IPS DF 4.7 (cell line): ENCODE measurements around the gene MYADM.
"Not testable (repeated sequence)": the region's sequence is repeated elsewhere in the genome, so short reads cannot be mapped to it uniquely, and the experiment has no call there.

Source experiments
- DNase-seq: peaks from one replicate; pipeline ENCODE4 v3.0.0-alpha.2; 2013; ENCODE audit warnings: low spot score; ENCODE audit errors: extremely low read depth

MYADM gene

GRCh38 chr19:53868091-53868891 lies 608 bp downstream of the MYADM start:
- DNase-seq = no peak

DNA sequence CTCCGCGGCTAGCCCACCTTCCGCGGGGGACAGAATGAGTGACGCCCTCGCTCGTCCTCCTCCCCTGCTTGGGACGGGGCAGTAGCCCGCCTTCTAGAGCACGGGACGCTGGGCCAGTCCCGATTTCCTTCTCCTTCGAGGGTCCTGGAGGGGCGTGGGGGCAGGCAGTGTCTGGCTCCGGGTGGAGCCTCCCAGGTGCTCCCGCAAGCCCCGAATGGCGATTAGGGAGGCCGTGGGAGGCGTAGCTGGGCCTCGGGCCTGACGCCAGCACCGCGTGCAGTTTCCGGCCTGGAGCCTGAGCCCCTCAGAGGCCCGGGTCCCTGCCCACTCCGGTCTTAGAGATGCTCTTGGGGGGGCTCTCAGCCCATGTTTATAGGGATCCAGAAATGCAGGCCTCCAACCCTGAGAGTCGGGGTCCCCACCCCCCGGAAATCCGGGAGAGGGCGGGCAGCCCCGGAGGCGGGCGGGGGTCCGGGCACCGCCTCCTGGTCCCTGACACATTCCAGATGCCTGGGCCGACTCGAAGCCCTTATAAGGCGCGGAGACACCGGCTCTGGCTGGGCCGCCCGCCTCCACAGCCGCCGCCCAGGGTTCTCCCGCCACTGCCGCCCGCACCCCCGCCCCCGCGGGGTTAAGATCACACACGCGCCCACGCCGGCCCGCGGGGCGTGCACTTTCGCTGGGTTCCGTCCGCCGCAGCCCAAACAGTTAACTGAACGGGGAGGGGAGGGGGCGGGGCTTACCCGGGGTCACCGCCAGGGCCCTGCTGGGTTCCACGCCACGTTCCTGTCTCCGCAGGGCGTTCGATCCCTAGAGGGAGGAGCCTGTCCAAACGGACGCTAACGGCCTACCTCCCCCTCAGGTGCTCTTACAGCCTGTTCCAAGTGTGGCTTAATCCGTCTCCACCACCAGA lies 1.5 kb downstream of the MYADM start:
- DNase-seq = no peak

- not testable (repeated sequence) for DNase-seq
Measured at GRCh38 chr19:53869805-53870484, 2.3 kb downstream of the MYADM start.

GRCh38 chr19:53870485-53870844 lies 2.8 kb downstream of the MYADM start:
- DNase-seq = no peak

- no peak for DNase-seq
Measured at GRCh38 chr19:53871454-53871853, 3.8 kb downstream of the MYADM start.

- no peak for DNase-seq
Measured at GRCh38 chr19:53872762-53873161, 5.1 kb downstream of the MYADM start.

DNA sequence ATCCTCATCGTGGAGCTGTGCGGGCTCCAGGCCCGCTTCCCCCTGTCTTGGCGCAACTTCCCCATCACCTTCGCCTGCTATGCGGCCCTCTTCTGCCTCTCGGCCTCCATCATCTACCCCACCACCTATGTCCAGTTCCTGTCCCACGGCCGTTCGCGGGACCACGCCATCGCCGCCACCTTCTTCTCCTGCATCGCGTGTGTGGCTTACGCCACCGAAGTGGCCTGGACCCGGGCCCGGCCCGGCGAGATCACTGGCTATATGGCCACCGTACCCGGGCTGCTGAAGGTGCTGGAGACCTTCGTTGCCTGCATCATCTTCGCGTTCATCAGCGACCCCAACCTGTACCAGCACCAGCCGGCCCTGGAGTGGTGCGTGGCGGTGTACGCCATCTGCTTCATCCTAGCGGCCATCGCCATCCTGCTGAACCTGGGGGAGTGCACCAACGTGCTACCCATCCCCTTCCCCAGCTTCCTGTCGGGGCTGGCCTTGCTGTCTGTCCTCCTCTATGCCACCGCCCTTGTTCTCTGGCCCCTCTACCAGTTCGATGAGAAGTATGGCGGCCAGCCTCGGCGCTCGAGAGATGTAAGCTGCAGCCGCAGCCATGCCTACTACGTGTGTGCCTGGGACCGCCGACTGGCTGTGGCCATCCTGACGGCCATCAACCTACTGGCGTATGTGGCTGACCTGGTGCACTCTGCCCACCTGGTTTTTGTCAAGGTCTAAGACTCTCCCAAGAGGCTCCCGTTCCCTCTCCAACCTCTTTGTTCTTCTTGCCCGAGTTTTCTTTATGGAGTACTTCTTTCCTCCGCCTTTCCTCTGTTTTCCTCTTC lies 6.3 kb downstream of the MYADM start:
- no peak for DNase-seq

GRCh38 chr19:53874606-53874990 lies 6.9 kb downstream of the MYADM start:
- no peak for DNase-seq

GRCh38 chr19:53875602-53876325 lies 8.1 kb downstream of the MYADM start:
- DNase-seq = no peak

DNA sequence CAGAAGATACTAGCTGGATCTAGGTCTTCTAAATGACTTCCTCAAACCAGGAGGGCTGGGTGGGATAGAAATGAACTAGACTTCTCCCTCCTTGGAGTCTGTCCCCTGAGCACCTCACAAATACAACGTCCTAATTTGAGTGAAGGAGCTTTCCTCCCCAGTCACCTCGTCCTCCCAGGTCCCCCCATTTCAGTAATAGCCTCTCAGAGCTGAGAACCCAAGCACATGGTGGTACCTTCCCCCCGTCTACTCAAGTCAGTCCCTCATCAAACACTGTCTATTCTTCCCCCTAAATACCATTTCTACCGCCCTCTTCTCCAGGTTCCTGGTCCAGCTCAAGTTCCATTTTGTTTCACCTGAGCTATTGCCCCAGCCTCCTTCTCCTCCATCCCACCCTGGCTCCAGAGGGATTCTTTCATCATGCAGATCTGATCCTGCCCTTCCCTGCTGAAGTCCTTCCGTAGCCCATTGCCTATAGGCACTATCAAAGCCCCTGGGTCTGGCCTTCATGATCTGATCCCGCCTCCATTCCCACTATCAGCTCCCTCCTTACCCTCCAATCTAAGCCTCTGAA lies 9.1 kb downstream of the MYADM start:
- DNase-seq = no peak

DNA sequence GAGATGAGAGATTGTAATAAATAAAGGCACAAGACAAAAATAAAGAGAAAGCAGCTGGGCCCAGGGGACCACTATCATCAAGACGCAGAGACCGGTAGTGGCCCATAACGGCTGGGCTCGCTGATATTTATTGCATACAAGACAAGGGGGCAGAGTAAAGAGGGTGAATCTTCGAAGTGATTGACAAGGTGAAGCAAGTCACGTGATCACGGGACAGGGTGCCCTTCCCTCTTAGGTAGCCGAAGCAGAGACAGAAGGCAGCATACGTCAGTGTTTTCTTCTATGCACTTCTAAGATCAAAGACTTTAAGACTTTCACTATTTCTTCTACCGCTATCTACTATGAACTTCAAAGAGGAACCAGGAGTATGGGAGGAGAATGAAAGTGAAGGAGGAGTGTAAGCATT lies 9.7 kb downstream of the MYADM start:
- DNase-seq = no peak

- DNase-seq = no peak
Measured at GRCh38 chr19:53878776-53879139, 11.1 kb downstream of the MYADM start.

DNA sequence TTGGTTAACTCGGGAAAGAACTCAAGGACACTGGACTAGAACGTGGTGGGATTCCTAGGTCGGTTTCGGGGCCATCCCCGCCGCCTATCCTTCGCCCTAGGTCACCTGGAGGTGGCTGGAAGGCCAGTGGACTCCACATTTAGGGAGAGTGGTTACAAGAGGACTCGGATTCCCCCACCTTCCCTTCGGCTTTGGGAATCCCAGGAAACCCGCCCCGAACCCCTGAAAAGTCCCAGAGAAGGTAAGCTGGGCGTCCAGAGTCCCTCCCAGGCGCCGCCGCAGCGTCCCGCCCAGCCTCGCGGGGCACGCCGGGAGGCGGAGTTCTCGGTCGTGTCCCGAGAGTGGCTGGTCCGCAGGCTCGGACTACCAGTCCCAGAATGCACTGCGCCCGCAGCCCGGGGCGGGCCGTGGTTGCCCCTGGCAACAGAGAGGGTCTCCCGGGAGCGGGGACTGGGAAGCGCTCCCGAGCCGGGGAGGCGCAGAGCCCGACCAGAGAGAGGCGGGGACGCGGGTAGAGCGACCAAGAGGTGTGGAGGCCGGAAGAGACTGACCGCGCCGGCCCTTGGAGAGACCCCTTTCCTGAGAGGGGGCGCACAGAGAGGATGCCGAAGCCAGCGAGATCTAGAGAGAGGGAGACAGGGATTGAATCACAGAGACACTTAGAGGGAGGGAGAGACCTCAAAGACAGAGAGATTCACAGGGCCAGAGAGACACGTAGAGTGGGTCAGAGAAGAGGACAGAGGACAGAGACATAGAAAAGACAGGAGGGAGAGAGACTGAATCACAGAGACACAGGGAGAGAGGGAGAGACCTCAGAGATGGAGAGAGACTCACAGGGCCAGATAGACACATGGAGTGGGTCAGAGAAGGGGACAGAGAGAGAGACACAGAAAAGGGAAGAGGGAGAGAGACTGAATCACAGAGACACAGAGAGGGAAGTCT lies 11.7 kb downstream of the MYADM start:
- no peak for DNase-seq

DNA sequence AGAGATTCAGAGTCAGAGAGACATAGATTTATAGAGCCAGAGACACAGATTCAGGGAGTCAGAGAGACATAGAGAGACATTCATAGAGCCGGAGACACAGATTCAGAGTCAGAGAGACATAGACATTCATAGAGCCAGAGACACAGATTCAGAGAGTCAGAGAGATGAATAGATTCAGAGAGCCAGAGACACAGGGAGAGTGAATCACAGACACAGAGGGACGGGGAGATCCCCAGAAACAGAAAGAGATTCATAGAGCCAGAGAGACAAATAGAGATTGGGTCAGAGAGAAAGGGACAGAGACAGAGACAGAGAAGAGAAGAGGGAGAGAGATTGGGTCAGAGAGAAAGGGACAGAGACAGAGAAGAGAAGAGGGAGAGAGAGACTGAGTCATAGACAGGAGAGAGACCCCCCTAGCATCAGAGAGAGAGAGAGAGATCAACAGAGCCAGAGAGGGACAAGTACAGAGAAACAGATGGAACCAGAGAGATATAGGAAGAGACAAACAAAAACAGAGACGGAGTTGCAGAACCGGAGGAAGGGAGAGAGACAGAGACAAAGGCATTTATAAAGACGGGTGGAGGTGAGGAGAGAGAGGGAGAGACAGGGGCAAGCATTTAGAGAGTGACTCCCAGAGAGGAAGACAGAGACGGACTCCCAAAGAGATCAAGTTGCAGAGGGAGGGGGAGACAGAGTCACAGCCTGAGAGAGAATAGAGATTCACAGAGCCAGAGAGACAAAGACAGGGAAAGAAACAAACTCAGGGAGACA lies 13.2 kb downstream of the MYADM start:
- no peak for DNase-seq

GRCh38 chr19:53881482-53882390 lies 14.1 kb downstream of the MYADM start, which contains the start of gene PRKCG:
Gene PRKCG, plus strand, starts transcription at chr19:53882197. Its CDS starts 298 bp downstream, at chr19:53882495.
- DNase-seq = no peak

GRCh38 chr19:53882391-53883050 lies 14.8 kb downstream of the MYADM start:
- no peak for DNase-seq
